Endodermal cell (in vitro differentiated cells): Measurements from ENCODE around the gene FZD10. TPM values are rescaled to one million over a fixed set of nuclear protein-coding genes. Genes with fewer than 3 reads are reported as not detected.

Source experiments
- DNase-seq: peaks from one replicate; pipeline ENCODE4 v3.0.0-alpha.2; 2017
- H3K27ac ChIP-seq: 2 replicates; pipeline ENCODE4 v1.5.1; 2013; ENCODE audit warnings: mild to moderate bottlenecking, low read depth, low read length, moderate library complexity
- H3K27me3 ChIP-seq: 2 replicates; pipeline ENCODE4 v1.6.1; 2013; ENCODE audit warnings: mild to moderate bottlenecking, low read length, moderate library complexity; ENCODE audit not compliant: insufficient read depth, control insufficient read depth, poor library complexity, severe bottlenecking
- H3K36me3 ChIP-seq: 2 replicates; pipeline ENCODE4 v1.7.0; 2013; ENCODE audit warnings: mild to moderate bottlenecking, low read length, moderate library complexity; ENCODE audit not compliant: control insufficient read depth, insufficient read depth
- H3K4me1 ChIP-seq: one replicate; pipeline ENCODE4 v1.7.0; 2013; ENCODE audit warnings: low read length; ENCODE audit not compliant: control insufficient read depth, insufficient read depth
- H3K4me3 ChIP-seq: 2 replicates; pipeline ENCODE4 v1.5.1; 2013; ENCODE audit warnings: mild to moderate bottlenecking, low read length, moderate library complexity
- H3K9ac ChIP-seq: 2 replicates; pipeline ENCODE4 v1.6.1; 2013; ENCODE audit warnings: mild to moderate bottlenecking, low read length, moderate library complexity; ENCODE audit not compliant: poor library complexity, severe bottlenecking; ENCODE audit errors: extremely low read depth
- H3K9me3 ChIP-seq: 2 replicates; pipeline ENCODE4 v1.6.1; 2013; ENCODE audit warnings: mild to moderate bottlenecking, low read length, moderate library complexity; ENCODE audit not compliant: control insufficient read depth
- H3K27ac Mint-ChIP-seq: 2 replicates; pipeline ENCODE4 v1.8.0; 2020; ENCODE audit warnings: mixed read lengths
- H3K27me3 Mint-ChIP-seq: 2 replicates; pipeline ENCODE4 v1.8.0; 2021; ENCODE audit warnings: mild to moderate bottlenecking, mixed read lengths; ENCODE audit not compliant: insufficient read depth
- H3K36me3 Mint-ChIP-seq: 2 replicates; pipeline ENCODE4 v1.8.0; 2020; ENCODE audit warnings: low read depth, mixed read lengths
- H3K4me1 Mint-ChIP-seq: 2 replicates; pipeline ENCODE4 v1.8.0; 2020; ENCODE audit warnings: mixed read lengths
- H3K4me3 Mint-ChIP-seq: 2 replicates; pipeline ENCODE4 v1.8.0; 2020; ENCODE audit warnings: mild to moderate bottlenecking, moderate library complexity, mixed read lengths
- H3K9me3 Mint-ChIP-seq: 2 replicates; pipeline ENCODE4 v1.8.0; 2020; ENCODE audit warnings: mild to moderate bottlenecking, mixed read lengths
- WGBS, 2 experiments: methylation state at CpG; one replicate each; pipeline versions ENCODE4 v1.1.5 to v1.1.7; 2013; ENCODE audit warnings: missing lambda C conversion rate in 2 of 2, mixed read lengths in 1 of 2; ENCODE audit not compliant: insufficient coverage in 1 of 2, insufficient read length in 1 of 2; 5-methylcytosine and 5-hydroxymethylcytosine counted together
- total RNA-seq, 2 donors: library from RNA; stranded (reverse); fragmentation: NEBNext Ultra II Directional in 1 of 2; extraction: Animal tissue kit (Norgen Biotek cat#: 25700) in 1 of 2; gene quantifications; 2 replicates in 1 of 2; 3 replicates in 1 of 2; pipeline ENCODE4 v1.2.1, GENCODE V29; 2021
- TF ChIP-seq, protein P1 (sequence below): fragments of 200-600 bp; sonication (generic); conservative IDR thresholded peaks from 2 replicates; pipeline ENCODE4 v1.5.0; 2021; ENCODE audit warnings: antibody characterized with exemption, mild to moderate bottlenecking

Gene FZD10
- total RNA-seq, 2 donors from 2014 or later, result 0.18 TPM; not detected in 1

DNA sequence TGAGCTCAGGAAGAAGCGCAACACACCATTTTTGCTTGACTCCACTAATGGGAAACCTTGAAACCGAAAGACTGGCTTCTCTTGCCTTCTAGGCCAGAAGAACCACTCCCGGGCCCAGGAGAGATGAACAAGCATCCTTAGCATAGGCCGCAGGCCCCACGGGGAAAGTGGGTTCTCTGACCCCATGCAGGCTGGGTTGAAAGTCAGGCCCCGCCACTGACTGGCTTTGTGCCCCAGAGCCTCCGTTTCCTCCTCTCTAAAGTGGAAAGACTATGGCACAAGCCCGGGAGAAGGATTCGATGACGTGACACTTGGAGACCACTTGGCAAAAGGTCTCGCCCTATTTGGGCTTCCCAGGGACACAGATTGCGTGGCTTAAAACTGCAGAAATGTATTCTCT, 9.9 kb upstream of the FZD10 start:
- 90 to 91% methylated on average over 10 to 12 of the region's 12 CpGs for WGBS, 2 experiments
- Histone ChIP-seq H3K4me3 (no peak overlapping the region), H3K9ac (no peak overlapping the region), H3K27ac (no peak overlapping the region), H3K4me1 (no peaks in the 10 kb centered on the region), H3K9me3 (no peaks in the 10 kb centered on the region), H3K27me3 (peaks cover 94% of the 10 kb centered on the region), H3K36me3 (no peaks in the 10 kb centered on the region)
- DNase-seq, result no peak
- H3K9me3 Mint-ChIP-seq, result no peaks in the 10 kb centered on the region
- no peaks in the 10 kb centered on the region for H3K4me1 Mint-ChIP-seq
- H3K27me3 Mint-ChIP-seq, result peaks cover 95% of the 10 kb centered on the region
- no peak overlapping the region for H3K4me3 Mint-ChIP-seq
- no peaks in the 10 kb centered on the region for H3K36me3 Mint-ChIP-seq
- TF ChIP-seq, protein P1, sequence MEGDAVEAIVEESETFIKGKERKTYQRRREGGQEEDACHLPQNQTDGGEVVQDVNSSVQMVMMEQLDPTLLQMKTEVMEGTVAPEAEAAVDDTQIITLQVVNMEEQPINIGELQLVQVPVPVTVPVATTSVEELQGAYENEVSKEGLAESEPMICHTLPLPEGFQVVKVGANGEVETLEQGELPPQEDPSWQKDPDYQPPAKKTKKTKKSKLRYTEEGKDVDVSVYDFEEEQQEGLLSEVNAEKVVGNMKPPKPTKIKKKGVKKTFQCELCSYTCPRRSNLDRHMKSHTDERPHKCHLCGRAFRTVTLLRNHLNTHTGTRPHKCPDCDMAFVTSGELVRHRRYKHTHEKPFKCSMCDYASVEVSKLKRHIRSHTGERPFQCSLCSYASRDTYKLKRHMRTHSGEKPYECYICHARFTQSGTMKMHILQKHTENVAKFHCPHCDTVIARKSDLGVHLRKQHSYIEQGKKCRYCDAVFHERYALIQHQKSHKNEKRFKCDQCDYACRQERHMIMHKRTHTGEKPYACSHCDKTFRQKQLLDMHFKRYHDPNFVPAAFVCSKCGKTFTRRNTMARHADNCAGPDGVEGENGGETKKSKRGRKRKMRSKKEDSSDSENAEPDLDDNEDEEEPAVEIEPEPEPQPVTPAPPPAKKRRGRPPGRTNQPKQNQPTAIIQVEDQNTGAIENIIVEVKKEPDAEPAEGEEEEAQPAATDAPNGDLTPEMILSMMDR, result no peak
- no peak overlapping the region for H3K27ac Mint-ChIP-seq

DNA sequence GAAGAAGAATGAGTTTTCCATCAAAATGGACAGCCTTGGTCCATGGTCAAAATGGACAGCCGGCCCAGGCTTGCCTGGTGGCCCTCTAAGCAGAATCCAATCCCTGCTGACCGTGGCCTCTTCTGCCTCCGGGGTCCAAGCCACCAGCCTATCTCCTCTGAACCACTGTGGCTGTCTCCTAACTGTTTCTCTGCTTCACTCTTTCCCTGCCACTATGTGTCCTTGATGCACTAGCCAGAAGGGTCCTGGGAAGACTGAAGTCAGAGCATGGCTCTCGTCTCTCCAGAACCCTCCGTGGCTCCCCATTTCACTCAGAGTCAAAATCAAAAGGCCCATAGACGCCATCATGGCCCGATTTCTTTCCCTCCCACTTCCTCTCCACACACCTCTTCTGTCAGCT, 8.5 kb upstream of the FZD10 start:
- Histone ChIP-seq H3K27me3 (peaks cover 94% of the 10 kb centered on the region), H3K36me3 (no peaks in the 10 kb centered on the region), H3K9me3 (no peaks in the 10 kb centered on the region), H3K4me1 (no peaks in the 10 kb centered on the region), H3K4me3 (no peak overlapping the region), H3K9ac (no peak overlapping the region), H3K27ac (no peak overlapping the region)
- Mint-ChIP-seq H3K27ac (no peak overlapping the region), H3K36me3 (no peaks in the 10 kb centered on the region), H3K27me3 (peaks cover 83% of the 10 kb centered on the region), H3K9me3 (no peaks in the 10 kb centered on the region), H3K4me3 (no peak overlapping the region), H3K4me1 (no peaks in the 10 kb centered on the region)
- TF ChIP-seq, protein P1, result no peak
- DNase-seq, result no peak
- WGBS, 2 experiments, result 91 to 96% methylated on average over 6 to 7 of the region's 7 CpGs

DNA sequence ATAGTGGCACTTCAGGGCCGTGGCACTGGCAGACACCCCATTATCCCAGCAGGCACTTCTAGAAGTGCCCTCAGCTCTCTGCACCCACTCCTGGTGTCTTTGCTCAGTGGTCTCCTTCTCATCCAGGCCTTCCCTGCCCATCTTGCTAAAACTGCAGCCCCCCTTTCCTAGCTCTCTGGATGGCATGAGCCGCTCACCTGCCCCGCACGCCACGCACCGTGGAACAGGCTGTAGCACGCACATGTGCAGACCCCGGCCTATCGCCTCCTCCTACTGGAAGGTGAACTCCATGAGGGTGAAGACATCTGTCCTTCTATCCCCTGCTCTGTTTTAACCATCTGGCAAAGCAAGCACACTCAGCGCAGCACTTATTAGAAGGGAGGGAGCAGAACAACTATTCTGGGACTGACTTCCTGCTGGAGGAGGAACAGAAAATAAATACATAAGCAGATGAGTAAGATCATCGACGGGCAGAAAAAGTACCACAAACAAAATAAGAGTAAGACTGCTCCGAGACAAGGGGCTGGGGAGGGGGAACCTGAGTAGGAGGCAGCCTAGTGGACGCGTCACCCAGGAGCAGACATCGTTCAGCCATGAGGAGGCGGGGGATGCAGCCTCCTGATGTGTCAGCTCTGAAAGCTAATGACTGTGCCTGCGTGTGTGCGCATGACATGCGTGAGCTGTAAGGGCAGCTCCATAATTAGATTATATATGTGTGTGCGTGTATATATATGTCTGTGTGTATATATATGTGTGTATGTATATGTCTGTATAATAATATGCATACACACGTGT, 7.8 kb upstream of the FZD10 start:
- no peaks in the 10 kb centered on the region for H3K4me1 Mint-ChIP-seq
- H3K27ac Mint-ChIP-seq, result no peak overlapping the region
- peaks cover 76% of the 10 kb centered on the region for H3K27me3 Mint-ChIP-seq
- H3K9me3 ChIP-seq, result no peaks in the 10 kb centered on the region
- no peaks in the 10 kb centered on the region for H3K36me3 Mint-ChIP-seq
- 93 to 97% methylated on average over 8 to 20 of the region's 22 CpGs for WGBS, 2 experiments
- DNase-seq, result no peak
- H3K27me3 ChIP-seq, result peaks cover 94% of the 10 kb centered on the region
- H3K9ac ChIP-seq, result no peak overlapping the region
- no peak overlapping the region for H3K4me3 ChIP-seq
- H3K4me1 ChIP-seq, result no peaks in the 10 kb centered on the region
- no peak overlapping the region for H3K27ac ChIP-seq
- no peaks in the 10 kb centered on the region for H3K36me3 ChIP-seq
- TF ChIP-seq, protein P1, result no peak
- H3K9me3 Mint-ChIP-seq, result no peaks in the 10 kb centered on the region
- no peak overlapping the region for H3K4me3 Mint-ChIP-seq
